Heart left ventricle (tissue), 16 donors: ENCODE results near the gene RTBDN. TPM values are rescaled to one million over a fixed set of nuclear protein-coding genes. Genes with fewer than 3 reads are reported as not detected.
A peak's percentile ranks its signal among the peaks of the same experiment; 100 is the strongest.

ENCODE experiments used
- ATAC-seq, 4 donors: fragments of 200-7000 bp; cut with Tn5 transposase; one replicate each; pipeline ENCODE4 v1.9.1; 2020 to 2022; ENCODE audit warnings: moderate library complexity in 4 of 4, mild to moderate bottlenecking in 3 of 4, moderate number of reproducible peaks in 1 of 4
- DNase-seq, 5 donors: peaks; one replicate each; pipeline ENCODE4 v3.0.0-alpha.2; 2020
- H3K27ac ChIP-seq, 12 donors: fragments of 200-600 bp; sonication (generic) in 4 of 12; one replicate each; pipeline versions ENCODE4 v1.5.0 to v1.8.0; 2016 to 2022; ENCODE audit warnings: mild to moderate bottlenecking in 2 of 12
- H3K27me3 ChIP-seq, 9 donors: fragments of 200-600 bp; sonication (generic) in 2 of 9; one replicate each; pipeline versions ENCODE4 v1.5.1 to v1.8.0; 2016 to 2022; ENCODE audit warnings: mild to moderate bottlenecking in 3 of 9
- H3K36me3 ChIP-seq, 9 donors: fragments of 200-600 bp; sonication (generic) in 2 of 9; one replicate each; pipeline versions ENCODE4 v1.5.0 to v1.8.0; 2018 to 2022; ENCODE audit warnings: mild to moderate bottlenecking in 2 of 9
- H3K4me1 ChIP-seq, 12 donors: fragments of 200-600 bp; sonication (generic) in 4 of 12; one replicate each; pipeline versions ENCODE4 v1.5.0 to v1.8.0; 2016 to 2022; ENCODE audit warnings: mild to moderate bottlenecking in 3 of 12
- H3K4me3 ChIP-seq, 12 donors: fragments of 200-600 bp; sonication (generic) in 4 of 12; one replicate each; pipeline versions ENCODE4 v1.5.0 to v1.8.0; 2017 to 2022; ENCODE audit warnings: mild to moderate bottlenecking in 9 of 12, moderate library complexity in 4 of 12
- H3K9me3 ChIP-seq, 12 donors: fragments of 200-600 bp; sonication (generic) in 4 of 12; one replicate each; pipeline versions ENCODE4 v1.5.0 to v1.8.0; 2016 to 2022; ENCODE audit warnings: mild to moderate bottlenecking in 1 of 12
- POLR2A ChIP-seq, 2 donors: fragments of 450-650 bp; IDR thresholded peaks; one replicate each; pipeline ENCODE4 v1.6.1; 2017; ENCODE audit warnings: antibody characterized with exemption in 2 of 2, mild to moderate bottlenecking in 2 of 2, moderate library complexity in 2 of 2
- WGBS, 4 donors: extraction: QIAGEN DNeasy Blood & Tissue Kit in 2 of 4; methylation state at CpG; one replicate each; pipeline versions ENCODE4 v1.1.5 to v1.1.7; 2013 to 2018; 5-methylcytosine and 5-hydroxymethylcytosine counted together
- intact Hi-C, 10 donors: fragments of 100-400 bp; cut with DNase I; formaldehyde crosslinking; loops; one replicate each; pipeline versions ENCODE4 v1.11.1 to v1.14.2; 2022
- polyA plus RNA-seq, 2 donors: library from polyadenylated mRNA; stranded (reverse); fragments of 200-250 nt; gene quantifications; one replicate each; pipeline ENCODE4 v1.2.3, GENCODE V29; 2013
- total RNA-seq, 9 donors: library from RNA; depleted of rRNA in 2 of 9; stranded (reverse); fragments of >200 nt in 2 of 9; fragmentation: NEBNext Ultra II Directional in 3 of 9; extraction: Animal tissue kit (Norgen Biotek cat#: 25700) in 3 of 9; gene quantifications; one replicate each; pipeline versions ENCODE4 v1.1.0 to v1.2.4, GENCODE V29; 2016 to 2023
- TF ChIP-seq, protein P1 (sequence below), 12 donors: fragments of 200-600 bp; sonication (generic) in 4 of 12; IDR thresholded peaks; one replicate each; pipeline versions ENCODE4 v1.5.0 to v1.8.0; 2018 to 2022; ENCODE audit warnings: antibody characterized with exemption in 12 of 12, mild to moderate bottlenecking in 5 of 12
- donor health status: ischemic (EF 13 %, LVEDD 7.1; RV severe dilation, severe dysfunction).
- donor health status: healthy with polysubstance abuse.
- donor health status: DM: no; HTN: yes; CAD: no.
- donor health status: DM: no; HTN: no; CAD: no.
- donor health status: ischemic (EF 25% LVEDD 6.9; RV normal size, moderate dysfunction).
- donor health status: ischemic (EF 25% LVEDD 5.7; RV mildly dilated, moderate dysfunction).
- donor health status: healthy.
- donor health status: DM: yes; HTN: yes; CAD: no.
- donor health status: ischemic (EF 35%, LVEDD 5.7; RV mildly dilated, moderate dysfunction).
- donor health status: nonischemic (EF 11% LVEDD 7.7; RV severe dilation, severe dysfunction).
- donor health status: DM: yes; HTN: yes; CAD: no.
- donor health status: PGD.
- donor health status: ischemic (EF 29% LVEDD 5.4; RV normal size, mild dysfunction).
- donor health status: nonischemic (EF 23%, LVEDD 6.1; RV moderate dilation, normal function).

The RTBDN gene
- total and polyA plus RNA-seq, 11 donors: not detected

DNA sequence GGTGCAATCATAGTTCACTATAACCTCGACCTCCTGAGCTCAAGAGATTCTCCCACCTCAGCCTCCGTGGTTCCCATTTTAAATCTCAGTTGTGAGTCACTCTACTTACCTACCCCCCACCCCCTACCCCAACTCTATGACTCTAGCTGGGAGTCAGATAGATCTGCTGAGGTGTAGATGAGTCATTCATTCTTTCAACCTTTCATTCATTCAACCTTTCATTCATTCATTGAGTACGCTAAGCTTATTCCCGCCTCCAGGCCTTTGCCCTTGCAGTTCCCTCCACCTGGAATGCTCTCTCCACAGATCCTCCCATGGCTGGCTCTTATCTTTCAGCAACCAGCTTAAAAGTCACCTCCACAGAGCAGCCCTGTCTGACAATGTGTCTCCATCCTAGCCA is 2.8 kb upstream of the RTBDN start:
- intact Hi-C loops: no loop called here

DNA sequence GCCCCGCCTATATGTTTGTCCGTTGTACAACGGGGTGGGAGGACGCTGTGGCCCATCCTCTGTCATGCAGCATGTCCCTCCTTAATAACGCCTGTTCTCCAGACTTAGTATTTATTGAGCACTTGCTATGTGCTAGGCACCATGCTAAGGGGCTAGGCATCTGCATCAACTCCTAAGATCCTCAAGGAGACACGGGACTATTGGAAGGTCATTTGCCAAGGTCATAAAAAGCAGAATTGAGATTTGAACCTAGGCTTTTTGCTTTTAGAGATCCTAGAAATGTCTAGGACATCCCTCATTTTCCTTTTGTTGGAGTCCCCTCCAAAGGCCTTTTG is 2.1 kb upstream of the RTBDN start:
- intact Hi-C loops: no loop called here
- 6 to 12% (median 8%) methylated on average over 4 to 6 of the region's 6 CpGs for WGBS, 4 donors

More for the DNA sequence above, 2.8 kb upstream of the RTBDN start:
- DNase-seq (no peak), ATAC-seq (no peak)
- WGBS, 4 donors: 78 to 86% (median 83%) methylated on average over 4 of the region's 4 CpGs
- TF ChIP-seq, protein P1, sequence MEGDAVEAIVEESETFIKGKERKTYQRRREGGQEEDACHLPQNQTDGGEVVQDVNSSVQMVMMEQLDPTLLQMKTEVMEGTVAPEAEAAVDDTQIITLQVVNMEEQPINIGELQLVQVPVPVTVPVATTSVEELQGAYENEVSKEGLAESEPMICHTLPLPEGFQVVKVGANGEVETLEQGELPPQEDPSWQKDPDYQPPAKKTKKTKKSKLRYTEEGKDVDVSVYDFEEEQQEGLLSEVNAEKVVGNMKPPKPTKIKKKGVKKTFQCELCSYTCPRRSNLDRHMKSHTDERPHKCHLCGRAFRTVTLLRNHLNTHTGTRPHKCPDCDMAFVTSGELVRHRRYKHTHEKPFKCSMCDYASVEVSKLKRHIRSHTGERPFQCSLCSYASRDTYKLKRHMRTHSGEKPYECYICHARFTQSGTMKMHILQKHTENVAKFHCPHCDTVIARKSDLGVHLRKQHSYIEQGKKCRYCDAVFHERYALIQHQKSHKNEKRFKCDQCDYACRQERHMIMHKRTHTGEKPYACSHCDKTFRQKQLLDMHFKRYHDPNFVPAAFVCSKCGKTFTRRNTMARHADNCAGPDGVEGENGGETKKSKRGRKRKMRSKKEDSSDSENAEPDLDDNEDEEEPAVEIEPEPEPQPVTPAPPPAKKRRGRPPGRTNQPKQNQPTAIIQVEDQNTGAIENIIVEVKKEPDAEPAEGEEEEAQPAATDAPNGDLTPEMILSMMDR (IDR thresholded peaks at IDR 0.05): no peak
- TF ChIP-seq POLR2A (IDR thresholded peaks at IDR 0.05): no peak
- H3K36me3 ChIP-seq: no peaks in the 10 kb centered on the region
- no peaks in the 10 kb centered on the region for H3K9me3 ChIP-seq
- no peak overlapping the region for H3K27ac ChIP-seq
- H3K4me3 ChIP-seq: no peak overlapping the region
- peaks cover 0 to 42% (median 13%) of the 10 kb centered on the region in 12 donors for H3K4me1 ChIP-seq
- H3K27me3 ChIP-seq: peaks cover 41 to 98% (median 96%) of the 10 kb centered on the region in 9 donors

DNA sequence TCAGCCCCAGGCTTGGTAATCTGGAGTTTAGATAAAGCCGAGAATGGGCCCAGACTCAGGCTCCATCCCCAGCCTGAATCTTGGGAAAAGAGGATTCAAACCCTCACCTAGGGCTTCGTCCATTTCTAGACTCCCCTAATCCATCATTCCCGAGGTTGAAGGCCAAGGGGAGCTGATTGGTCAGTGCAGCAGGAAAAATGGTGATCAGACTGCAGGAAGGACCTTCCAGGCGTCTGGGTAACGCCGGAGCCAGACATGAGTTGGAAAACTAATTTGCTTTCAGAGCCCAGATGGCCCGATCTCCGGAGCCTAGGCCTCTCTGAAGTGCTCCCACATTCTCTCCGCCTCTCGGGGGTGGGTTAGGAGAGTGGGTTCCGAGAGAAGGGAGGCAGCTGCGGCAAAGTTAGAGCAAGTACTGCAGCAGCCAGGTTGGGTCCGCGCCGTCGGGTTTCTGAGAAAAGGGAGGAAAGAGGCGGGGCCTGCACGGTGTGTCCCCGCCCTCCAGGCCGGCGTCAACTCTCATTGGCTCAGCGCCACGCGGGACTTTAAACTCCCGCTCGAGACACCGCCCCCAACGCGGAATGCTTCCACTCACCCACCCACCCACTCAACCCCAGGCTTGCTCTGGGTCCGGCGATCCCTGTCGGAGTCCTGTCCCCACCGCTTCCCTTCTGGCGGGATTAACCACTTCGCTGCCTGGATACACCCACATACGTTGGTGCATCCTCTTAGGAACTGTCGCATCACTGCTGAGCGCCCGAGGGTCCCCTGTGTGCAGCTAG is 788 bp upstream of the RTBDN start:
- intact Hi-C loops: no loop called here
- DNase-seq: no peak
- 6 to 8% (median 7%) methylated on average over 32 to 39 of the region's 39 CpGs for WGBS, 4 donors
- no peak overlapping the region for H3K27ac ChIP-seq
- no peak for TF ChIP-seq POLR2A (IDR thresholded peaks at IDR 0.05)
- TF ChIP-seq, protein P1 (IDR thresholded peaks at IDR 0.05): no peak
- H3K4me1 ChIP-seq: peaks cover 0 to 34% (median 13%) of the 10 kb centered on the region in 12 donors
- no peak overlapping the region for H3K4me3 ChIP-seq
- no peaks in the 10 kb centered on the region for H3K36me3 ChIP-seq
- peaks cover 44 to 97% (median 93%) of the 10 kb centered on the region in 9 donors for H3K27me3 ChIP-seq
- no peaks in the 10 kb centered on the region for H3K9me3 ChIP-seq
- ATAC-seq: no peak

More for the DNA sequence above, 2.1 kb upstream of the RTBDN start:
- no peaks in the 10 kb centered on the region for H3K9me3 ChIP-seq
- no peak for TF ChIP-seq POLR2A (IDR thresholded peaks at IDR 0.05)
- TF ChIP-seq, protein P1 (IDR thresholded peaks at IDR 0.05): no peak
- H3K27me3 ChIP-seq: peaks cover 46 to 99% (median 96%) of the 10 kb centered on the region in 9 donors
- H3K4me1 ChIP-seq: peaks cover 0 to 42% (median 13%) of the 10 kb centered on the region in 12 donors
- no peaks in the 10 kb centered on the region for H3K36me3 ChIP-seq
- DNase-seq (no peak), ATAC-seq (no peak)
- no peak overlapping the region for H3K4me3 ChIP-seq
- no peak overlapping the region for H3K27ac ChIP-seq

DNA sequence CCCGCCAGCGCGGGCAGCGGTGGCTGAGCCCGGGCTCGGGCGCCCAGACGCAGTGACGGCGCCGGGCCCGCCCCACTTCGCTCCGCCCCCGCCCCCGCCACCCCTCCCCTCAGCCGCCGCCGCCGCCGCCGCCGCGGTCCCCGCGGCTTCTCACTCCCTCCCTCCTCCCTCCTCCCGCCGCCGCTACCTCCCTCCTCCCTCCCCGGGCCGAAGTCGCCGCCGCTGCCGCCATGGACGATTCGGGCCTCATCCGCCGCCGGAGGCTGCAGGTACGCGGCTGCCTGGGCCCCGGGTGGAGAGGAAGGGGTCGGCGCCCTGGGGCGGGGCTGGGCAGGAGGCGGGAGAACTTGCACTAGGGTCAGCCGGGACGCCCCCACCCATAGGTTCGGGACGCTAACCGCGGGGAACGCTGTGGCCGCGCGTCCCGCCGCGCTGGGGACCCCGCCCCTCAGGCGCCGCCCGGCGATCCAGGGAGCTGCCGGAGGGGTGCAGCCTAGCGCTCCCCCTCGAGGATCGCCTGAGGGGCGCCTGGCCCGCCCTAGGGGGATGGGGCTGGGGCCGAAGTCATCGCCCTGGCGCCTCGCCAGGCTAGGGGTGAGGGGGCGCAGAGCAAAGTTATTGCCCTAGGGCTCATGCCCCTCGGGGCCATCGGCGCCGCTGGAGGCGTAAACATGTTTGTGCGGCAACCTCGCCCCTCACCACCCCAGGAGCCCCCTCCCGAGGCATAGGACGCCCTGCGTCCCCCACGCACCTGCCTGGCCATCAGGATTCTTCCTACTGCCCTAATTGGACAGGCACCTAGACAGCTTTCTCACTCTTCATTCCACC is 427 bp downstream of the RTBDN start:
- intact Hi-C loops: no loop called here
- ATAC-seq (peak in 1 of 4 donors; percentile 27), DNase-seq (no peak)
- H3K4me1 ChIP-seq: peaks cover 0 to 34% (median 13%) of the 10 kb centered on the region in 12 donors
- H3K36me3 ChIP-seq: no peaks in the 10 kb centered on the region
- peak overlapping the region; percentile 25 to 55 (median 44) for H3K4me3 ChIP-seq
- H3K27ac ChIP-seq: no peak overlapping the region
- peaks cover 47 to 97% (median 92%) of the 10 kb centered on the region in 9 donors for H3K27me3 ChIP-seq
- TF ChIP-seq POLR2A (IDR thresholded peaks at IDR 0.05): no peak
- TF ChIP-seq, protein P1 (IDR thresholded peaks at IDR 0.05): no peak
- WGBS, 4 donors: 1 to 2% (median 1%) methylated on average over 20 to 87 of the region's 87 CpGs
- no peaks in the 10 kb centered on the region for H3K9me3 ChIP-seq
